T-cell (primary cell): ENCODE results near the gene MAPT. TPM values are rescaled to one million over a fixed set of nuclear protein-coding genes. Genes with fewer than 3 reads are reported as not detected.

Experiments
- ATAC-seq, 4 experiments: fragments of 200-7000 bp in 3 of 4; fragments of 150-1000 bp in 1 of 4; cut with Tn5 transposase; replicated peaks in 1 of 4; 1 replicate in 3 of 4; 2 replicates in 1 of 4; pipeline ENCODE4 v1.10.0; 2021; ENCODE audit warnings: moderate library complexity in 3 of 4, mild to moderate bottlenecking in 2 of 4, moderate number of reproducible peaks in 1 of 4
- CTCF ChIA-PET, 2 donors: fragments of 300-600 bp; sonication (Branson Sonifier 250); formaldehyde crosslinking; loops; one replicate each; lab custom pipeline; 2022; ENCODE audit warnings: antibody characterized with exemption in 2 of 2; lab: Charles Lee
- POLR2A ChIA-PET, 2 donors: fragments of 300-600 bp; sonication (Branson Sonifier 250); formaldehyde crosslinking; loops; one replicate each; lab custom pipeline; 2022; ENCODE audit warnings: antibody characterized with exemption in 2 of 2; lab: Charles Lee
- DNase-seq, 35 experiments: peaks; one replicate each; pipeline versions ENCODE4 v3.0.0 to v3.0.0-alpha.2; 2013 to 2023
- H3K27ac ChIP-seq: one replicate; pipeline ENCODE4 v1.5.1; 2013; ENCODE audit warnings: low read length
- H3K27me3 ChIP-seq, 2 experiments: replicated peaks in 1 of 2; 1 replicate in 1 of 2; 2 replicates in 1 of 2; pipeline versions ENCODE4 v1.6.1 to v1.7.0; 2013; ENCODE audit warnings: low read length in 1 of 2, mixed read lengths in 1 of 2; ENCODE audit not compliant: control insufficient read depth in 2 of 2, insufficient read depth in 2 of 2; ENCODE audit errors: extremely low read depth in 1 of 2
- H3K36me3 ChIP-seq, 2 donors: 1 replicate in 1 of 2; 2 replicates in 1 of 2; pipeline versions ENCODE4 v1.6.1 to v1.7.0; 2013; ENCODE audit warnings: low read length in 1 of 2; ENCODE audit not compliant: control insufficient read depth in 2 of 2, insufficient read depth in 1 of 2; ENCODE audit errors: extremely low read depth in 1 of 2
- H3K4me1 ChIP-seq, 2 experiments: 1 replicate in 1 of 2; 2 replicates in 1 of 2; pipeline versions ENCODE4 v1.6.1 to v1.7.0; 2013; ENCODE audit warnings: low read length in 2 of 2, mixed read lengths in 1 of 2; ENCODE audit not compliant: insufficient read depth in 2 of 2, control insufficient read depth in 1 of 2; ENCODE audit errors: extremely low read depth in 1 of 2
- H3K4me3 ChIP-seq, 2 donors: 1 replicate in 1 of 2; 2 replicates in 1 of 2; pipeline versions ENCODE4 v1.5.1 to v1.7.0; 2013; ENCODE audit warnings: mild to moderate bottlenecking in 2 of 2, low read length in 1 of 2, moderate library complexity in 1 of 2; ENCODE audit not compliant: control insufficient read depth in 1 of 2; ENCODE audit errors: extremely low read depth in 1 of 2
- H3K9me3 ChIP-seq: 2 replicates; pipeline ENCODE4 v1.7.0; 2013
- H3K27ac Mint-ChIP-seq, 2 donors: one replicate each; pipeline ENCODE4 v1.8.0; 2020 to 2021; ENCODE audit warnings: mild to moderate bottlenecking in 2 of 2, mixed read lengths in 2 of 2
- H3K27me3 Mint-ChIP-seq, 2 donors: one replicate each; pipeline ENCODE4 v1.8.0; 2021 to 2022; ENCODE audit warnings: mixed read lengths in 2 of 2
- H3K36me3 Mint-ChIP-seq: one replicate; pipeline ENCODE4 v1.8.0; 2021; ENCODE audit warnings: mixed read lengths
- H3K4me1 Mint-ChIP-seq, 3 donors: one replicate each; pipeline ENCODE4 v1.8.0; 2020 to 2022; ENCODE audit warnings: mixed read lengths in 3 of 3, mild to moderate bottlenecking in 1 of 3
- H3K4me3 Mint-ChIP-seq, 3 donors: one replicate each; pipeline ENCODE4 v1.8.0; 2020 to 2022; ENCODE audit warnings: mild to moderate bottlenecking in 3 of 3, mixed read lengths in 3 of 3, moderate library complexity in 3 of 3
- H3K9me3 Mint-ChIP-seq, 3 donors: one replicate each; pipeline ENCODE4 v1.8.0; 2020 to 2022; ENCODE audit warnings: mixed read lengths in 3 of 3
- WGBS: methylation state at CpG from one replicate; pipeline ENCODE4 v1.1.5; 2013; ENCODE audit warnings: missing lambda C conversion rate; ENCODE audit not compliant: insufficient coverage; 5-methylcytosine and 5-hydroxymethylcytosine counted together
- total RNA-seq, 35 experiments: library from RNA in 6 of 35; stranded (reverse) in 6 of 35; fragments of 120-200 nt in 1 of 35; gene quantifications; one replicate each; pipeline versions ENCODE4 v1.2.1 to v1.2.4 and lab custom pipeline; 2013 to 2026

MAPT gene
- total RNA-seq, 5 donors from 2014 or later (not counting 1 experiment from before 2014, with no cell fraction given), result 0.86 to 1.8 (median 1.2) TPM

GRCh38 chr17:45970659-45971058 is 76.3 kb downstream of the MAPT start:
- Histone ChIP-seq H3K27me3 (peaks cover 2 to 32% of the 10 kb centered on the region in 2 experiments), H3K4me1 (no peaks in the 10 kb centered on the region), H3K9me3 (no peaks in the 10 kb centered on the region), H3K4me3 (no peak overlapping the region), H3K36me3 (no peaks in the 10 kb centered on the region), H3K27ac (no peak overlapping the region)
- Mint-ChIP-seq H3K4me1 (no peaks in the 10 kb centered on the region), H3K27ac (no peak overlapping the region), H3K4me3 (no peak overlapping the region), H3K36me3 (no peaks in the 10 kb centered on the region), H3K9me3 (peaks cover 0 to 5% (median 2%) of the 10 kb centered on the region in 3 donors), H3K27me3 (peaks cover 13 to 22% of the 10 kb centered on the region in 2 donors)
- ATAC-seq (no peak), DNase-seq (no peak)
- POLR2A ChIA-PET, result no interaction called here
- WGBS, result 96% methylated on average over 3 of the region's 3 CpGs
- CTCF ChIA-PET, result no interaction called here

- ChIA-PET CTCF (no interaction called here), POLR2A (no interaction called here)
- 57% methylated on average over 10 of the region's 14 CpGs for WGBS
- Histone ChIP-seq H3K36me3 (no peaks in the 10 kb centered on the region), H3K27me3 (peaks cover 2 to 34% of the 10 kb centered on the region in 2 experiments), H3K4me1 (peaks cover 0 to 4% of the 10 kb centered on the region in 2 experiments), H3K27ac (no peak overlapping the region), H3K4me3 (no peak overlapping the region), H3K9me3 (no peaks in the 10 kb centered on the region)
- Mint-ChIP-seq H3K36me3 (no peaks in the 10 kb centered on the region), H3K4me1 (no peaks in the 10 kb centered on the region), H3K27ac (no peak overlapping the region), H3K27me3 (peaks cover 13 to 17% of the 10 kb centered on the region in 2 donors), H3K4me3 (no peak overlapping the region), H3K9me3 (peaks cover 0 to 5% (median 2%) of the 10 kb centered on the region in 3 donors)
- no peak for DNase-seq
- ATAC-seq, result no peak
These were observed 77.4 kb downstream of the MAPT start for GRCh38 chr17:45971698-45972141.

- H3K4me3 Mint-ChIP-seq, result no peak overlapping the region
- H3K4me1 ChIP-seq, result peaks cover 0 to 10% of the 10 kb centered on the region in 2 experiments
- ATAC-seq (no peak), DNase-seq (no peak)
- POLR2A ChIA-PET, result no interaction called here
- H3K4me1 Mint-ChIP-seq, result no peaks in the 10 kb centered on the region
- H3K36me3 Mint-ChIP-seq, result no peaks in the 10 kb centered on the region
- 100% methylated on average over 1 of the region's 3 CpGs for WGBS
- peaks cover 10% of the 10 kb centered on the region in 2 donors for H3K27me3 Mint-ChIP-seq
- H3K27ac ChIP-seq, result no peak overlapping the region
- H3K4me3 ChIP-seq, result no peak overlapping the region
- H3K9me3 Mint-ChIP-seq, result peaks cover 0 to 5% (median 2%) of the 10 kb centered on the region in 3 donors
- peaks cover 2 to 31% of the 10 kb centered on the region in 2 experiments for H3K27me3 ChIP-seq
- CTCF ChIA-PET, result no interaction called here
- H3K27ac Mint-ChIP-seq, result no peak overlapping the region
- no peaks in the 10 kb centered on the region for H3K36me3 ChIP-seq
- no peaks in the 10 kb centered on the region for H3K9me3 ChIP-seq
These were observed 78.2 kb downstream of the MAPT start for GRCh38 chr17:45972531-45972930.

DNA sequence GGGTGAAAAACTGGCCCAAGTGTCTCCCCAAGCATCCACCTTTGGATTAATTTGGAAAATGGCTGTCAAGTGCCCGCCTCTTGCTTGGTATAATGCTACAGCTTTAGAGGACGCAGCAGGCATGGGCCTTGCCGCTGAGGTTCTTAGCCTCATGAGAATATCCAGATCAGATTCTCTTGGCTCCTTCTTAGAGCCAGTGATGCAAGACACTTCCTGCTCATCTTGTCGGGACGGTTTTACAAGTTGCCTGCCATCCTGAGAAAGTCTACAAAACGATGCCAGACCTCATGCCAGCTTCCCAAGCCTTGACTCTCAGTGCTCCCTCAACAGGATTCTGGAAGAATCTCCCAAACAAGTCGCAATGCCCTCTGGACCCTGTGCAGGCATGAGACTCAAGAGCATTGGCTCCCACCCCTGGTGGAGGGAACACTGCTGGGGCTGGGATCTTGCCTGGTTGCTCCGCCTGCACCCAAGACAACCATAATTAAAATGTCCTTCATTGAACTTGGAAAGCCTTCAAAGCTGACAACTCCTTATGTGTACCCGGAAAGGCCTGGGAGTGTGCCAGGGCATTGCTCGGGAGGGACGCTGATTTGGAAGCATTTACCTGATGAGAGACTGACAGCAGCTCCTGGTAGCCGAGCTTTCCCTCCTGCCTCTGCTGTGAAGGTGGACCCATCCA is 78.9 kb downstream of the MAPT start:
- Histone ChIP-seq H3K27ac (no peak overlapping the region), H3K9me3 (no peaks in the 10 kb centered on the region), H3K27me3 (peaks cover 2 to 27% of the 10 kb centered on the region in 2 experiments), H3K4me3 (no peak overlapping the region), H3K36me3 (no peaks in the 10 kb centered on the region), H3K4me1 (peaks cover 0 to 10% of the 10 kb centered on the region in 2 experiments)
- DNase-seq (no peak), ATAC-seq (no peak)
- CTCF ChIA-PET, result no interaction called here
- Mint-ChIP-seq H3K36me3 (no peaks in the 10 kb centered on the region), H3K4me1 (no peaks in the 10 kb centered on the region), H3K9me3 (peaks cover 0 to 5% (median 2%) of the 10 kb centered on the region in 3 donors), H3K4me3 (no peak overlapping the region), H3K27ac (no peak overlapping the region), H3K27me3 (peaks cover 4 to 5% of the 10 kb centered on the region in 2 donors)
- WGBS, result 93% methylated on average over 9 of the region's 12 CpGs
- POLR2A ChIA-PET, result no interaction called here

- ATAC-seq, result no peak
- 81% methylated on average over 9 of the region's 17 CpGs for WGBS
- H3K9me3 Mint-ChIP-seq, result peaks cover 0 to 5% (median 2%) of the 10 kb centered on the region in 3 donors
- H3K27ac ChIP-seq, result no peak overlapping the region
- ChIA-PET CTCF (no interaction called here), POLR2A (interaction anchor here in 1 of 2 donors (0.6 kb wide), 1 partner anchor 92 kb away, joined by 3 read pairs; no protein-coding TSS in a partner anchor)
- H3K36me3 ChIP-seq, result no peaks in the 10 kb centered on the region
- DNase-seq, result no peak
- no peaks in the 10 kb centered on the region for H3K9me3 ChIP-seq
- peaks cover 0 to 27% of the 10 kb centered on the region in 2 experiments for H3K27me3 ChIP-seq
- no peaks in the 10 kb centered on the region for H3K4me1 Mint-ChIP-seq
- H3K4me3 Mint-ChIP-seq, result no peak overlapping the region
- H3K27ac Mint-ChIP-seq, result no peak overlapping the region
- H3K4me1 ChIP-seq, result peaks cover 0 to 10% of the 10 kb centered on the region in 2 experiments
- no peak overlapping the region for H3K4me3 ChIP-seq
- peaks cover 4 to 5% of the 10 kb centered on the region in 2 donors for H3K27me3 Mint-ChIP-seq
- H3K36me3 Mint-ChIP-seq, result no peaks in the 10 kb centered on the region
These were observed 79.8 kb downstream of the MAPT start for GRCh38 chr17:45973946-45974859.

- Mint-ChIP-seq H3K9me3 (peaks cover 0 to 5% (median 2%) of the 10 kb centered on the region in 3 donors), H3K27ac (no peak overlapping the region), H3K4me1 (no peaks in the 10 kb centered on the region), H3K27me3 (peaks cover 0 to 2% of the 10 kb centered on the region in 2 donors), H3K36me3 (no peaks in the 10 kb centered on the region), H3K4me3 (no peak overlapping the region)
- POLR2A ChIA-PET, result interaction anchor here in 1 of 2 donors (0.6 kb wide), 1 partner anchor 91 kb away, joined by 3 read pairs; no protein-coding TSS in a partner anchor
- peaks cover 0 to 27% of the 10 kb centered on the region in 2 experiments for H3K27me3 ChIP-seq
- peaks cover 0 to 10% of the 10 kb centered on the region in 2 experiments for H3K4me1 ChIP-seq
- H3K27ac ChIP-seq, result no peak overlapping the region
- CTCF ChIA-PET, result no interaction called here
- no peaks in the 10 kb centered on the region for H3K9me3 ChIP-seq
- H3K36me3 ChIP-seq, result no peaks in the 10 kb centered on the region
- WGBS, result 67% methylated on average over 8 of the region's 10 CpGs
- ATAC-seq (no peak), DNase-seq (no peak)
- no peak overlapping the region for H3K4me3 ChIP-seq
These were observed 80.7 kb downstream of the MAPT start for GRCh38 chr17:45974916-45975630.
